ENCODE data around the gene TTLL10.

Gene TTLL10

DNA sequence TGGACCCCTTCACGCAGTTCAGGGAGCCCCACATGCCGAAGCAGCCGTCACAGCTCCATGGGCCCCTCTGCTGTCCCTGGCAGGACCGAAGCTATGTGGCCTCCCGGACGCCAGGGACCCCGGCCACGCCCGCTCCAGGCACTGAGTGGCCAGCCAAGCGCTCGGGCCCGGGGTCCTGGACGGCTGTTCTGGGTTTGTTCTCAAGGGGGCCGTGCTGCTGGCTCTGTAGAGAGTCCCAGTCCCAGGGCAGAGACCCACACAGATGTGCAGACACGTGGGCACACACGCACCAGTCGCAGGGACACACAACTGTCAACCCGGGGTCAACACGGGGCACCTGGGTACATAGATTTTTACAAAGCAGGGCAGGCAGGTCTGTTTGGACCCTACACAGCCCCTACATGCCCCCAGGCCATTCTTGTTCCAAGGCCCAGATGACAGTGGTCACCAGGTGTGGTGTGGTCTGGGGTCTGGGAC is 65.1 kb downstream of the TTLL10 start:
- DNase-seq = no peak

DNA sequence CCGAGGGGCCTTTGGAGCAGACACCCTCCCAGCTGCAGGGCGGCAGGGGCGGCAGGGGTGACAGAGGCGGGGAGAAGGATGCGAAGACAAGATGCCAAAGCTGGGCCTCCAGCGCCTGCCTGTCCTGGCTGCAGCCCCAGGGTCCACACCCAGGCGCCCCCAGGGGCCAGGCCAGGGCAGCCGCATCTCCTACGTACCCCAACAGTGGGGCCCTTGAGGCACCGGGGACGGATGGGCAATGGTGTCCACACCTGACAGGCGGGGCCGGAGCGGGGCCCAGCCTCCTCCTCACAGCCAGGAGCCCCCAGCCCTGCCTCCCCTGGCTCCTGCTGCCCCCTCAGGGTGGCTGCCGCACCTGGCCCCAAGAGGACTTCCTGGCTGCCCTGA is 65.5 kb downstream of the TTLL10 start:
- DNase-seq = no peak

DNA sequence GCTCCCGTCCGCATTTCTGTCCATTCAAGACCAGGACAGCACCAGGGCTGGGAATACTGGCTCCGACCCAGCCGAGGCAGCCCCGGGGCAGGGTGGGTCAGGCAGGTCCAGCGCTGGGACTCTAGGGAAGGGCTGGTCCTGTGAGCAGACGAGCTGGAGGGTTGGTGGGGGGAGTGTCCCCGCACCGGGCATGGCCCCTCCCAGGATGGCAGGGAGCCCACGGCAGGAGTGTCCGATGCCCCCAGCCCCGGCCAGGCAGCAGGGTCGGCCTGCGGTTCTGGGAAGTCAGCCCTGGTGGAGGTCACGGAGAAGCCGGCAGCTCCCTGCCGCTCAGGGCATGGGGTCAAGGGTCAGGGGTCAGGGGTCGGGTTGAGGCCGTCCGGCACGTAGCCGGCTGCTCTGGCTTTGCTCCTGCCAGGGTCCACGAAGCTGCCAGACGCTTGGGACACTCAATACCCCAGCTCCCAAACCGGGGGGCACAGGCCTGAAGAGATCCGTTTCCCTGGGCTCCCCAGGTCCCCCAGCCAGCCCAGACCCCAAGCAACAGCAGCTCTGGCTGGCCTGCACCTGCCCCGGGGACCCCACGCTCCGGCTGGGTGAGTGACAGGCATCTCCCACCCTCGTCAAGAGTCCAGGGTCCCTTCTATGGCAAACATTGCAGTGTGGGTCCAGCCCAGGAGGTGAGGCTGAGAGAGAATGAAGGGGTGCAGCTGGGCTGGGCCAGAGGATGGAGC is 66.1 kb downstream of the TTLL10 start:
- DNase-seq = no peak

DNA sequence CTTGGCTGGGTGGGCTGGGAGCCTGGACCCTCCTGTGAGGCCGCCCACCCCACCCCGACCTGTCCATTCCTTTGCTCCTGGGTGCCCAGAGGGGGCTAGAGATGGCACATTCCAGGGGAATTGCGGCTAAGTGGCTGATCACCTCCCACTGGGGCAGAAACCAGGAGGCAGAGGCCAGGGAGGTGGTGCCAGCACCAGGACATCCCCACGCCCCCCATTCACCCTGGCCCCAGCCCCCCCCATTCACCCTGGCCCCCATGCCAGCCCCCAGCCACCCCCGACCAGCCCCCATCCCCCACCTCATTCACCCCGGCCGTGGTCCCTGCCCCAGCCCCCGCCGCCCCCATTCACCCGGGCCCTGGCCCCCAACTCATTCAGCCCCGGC is 66.7 kb downstream of the TTLL10 start:
- no peak for DNase-seq

DNA sequence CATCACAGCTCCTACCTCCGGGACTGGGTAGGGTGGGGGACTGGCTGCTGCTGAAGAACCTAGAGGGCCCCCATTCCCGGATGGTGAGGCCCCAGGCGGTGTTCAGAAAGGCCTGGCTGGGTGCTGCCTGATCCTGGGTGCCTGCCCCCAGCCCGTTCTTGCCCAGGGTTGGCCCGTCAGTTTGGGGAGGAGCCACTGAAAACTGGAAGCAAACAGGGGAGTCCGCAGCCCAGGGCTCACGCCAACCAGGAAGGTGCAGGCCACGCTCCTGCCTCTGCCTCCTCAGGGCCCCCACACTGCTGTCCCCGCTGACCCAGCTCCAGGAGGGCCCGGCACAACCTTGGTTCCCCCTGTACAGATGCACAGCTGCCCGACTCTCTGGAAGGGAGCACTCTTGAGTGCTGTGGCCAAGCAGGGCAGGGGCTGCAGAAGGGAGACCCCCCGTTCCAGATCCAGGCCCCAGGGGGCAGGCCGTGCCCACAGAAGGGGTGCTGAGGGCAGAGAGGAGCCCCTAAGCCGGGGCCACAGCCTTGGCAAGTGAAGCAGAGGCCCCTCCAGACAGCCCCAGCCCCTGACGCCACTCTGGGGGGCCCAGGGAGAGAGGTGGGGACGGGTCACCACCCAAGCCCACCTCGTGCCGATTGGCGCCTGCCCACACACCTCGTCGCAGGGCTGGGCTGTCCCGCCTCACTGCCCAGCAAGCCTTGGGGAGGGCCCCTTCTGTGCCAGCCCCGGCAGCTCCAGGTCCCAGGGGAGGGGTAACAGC is 67.3 kb downstream of the TTLL10 start:
- DNase-seq = no peak

DNA sequence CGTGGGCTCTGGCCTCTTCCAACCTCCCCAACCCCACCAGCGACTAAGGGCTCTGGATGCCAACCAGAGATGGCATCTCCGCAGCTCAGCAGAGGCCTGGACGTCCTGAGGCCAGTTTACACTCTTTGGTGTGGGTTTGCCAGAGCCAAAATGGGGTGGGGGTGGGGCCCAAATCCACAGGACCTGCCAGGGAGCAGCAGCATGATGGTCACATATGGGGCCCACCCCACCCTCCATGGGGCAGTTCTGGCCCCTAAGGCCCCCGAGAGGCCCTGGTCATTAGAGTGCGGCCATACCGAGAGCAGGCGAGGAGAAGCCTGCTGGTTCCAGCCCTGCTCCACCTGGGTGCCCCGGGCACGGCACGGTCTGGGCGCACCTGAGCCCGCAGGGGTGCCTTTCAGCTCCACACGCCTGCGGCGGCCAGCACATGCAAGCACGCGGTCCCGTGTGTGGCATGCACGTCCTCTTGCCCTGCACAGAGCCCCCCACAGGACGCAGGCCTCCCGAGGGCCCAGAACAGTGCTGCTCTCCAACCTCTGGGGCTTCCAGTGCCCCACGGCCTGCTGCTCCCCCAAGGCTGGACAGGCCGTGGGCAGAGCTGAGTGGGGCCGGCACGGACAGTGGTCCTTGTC is 68.0 kb downstream of the TTLL10 start:
- DNase-seq = no peak

DNA sequence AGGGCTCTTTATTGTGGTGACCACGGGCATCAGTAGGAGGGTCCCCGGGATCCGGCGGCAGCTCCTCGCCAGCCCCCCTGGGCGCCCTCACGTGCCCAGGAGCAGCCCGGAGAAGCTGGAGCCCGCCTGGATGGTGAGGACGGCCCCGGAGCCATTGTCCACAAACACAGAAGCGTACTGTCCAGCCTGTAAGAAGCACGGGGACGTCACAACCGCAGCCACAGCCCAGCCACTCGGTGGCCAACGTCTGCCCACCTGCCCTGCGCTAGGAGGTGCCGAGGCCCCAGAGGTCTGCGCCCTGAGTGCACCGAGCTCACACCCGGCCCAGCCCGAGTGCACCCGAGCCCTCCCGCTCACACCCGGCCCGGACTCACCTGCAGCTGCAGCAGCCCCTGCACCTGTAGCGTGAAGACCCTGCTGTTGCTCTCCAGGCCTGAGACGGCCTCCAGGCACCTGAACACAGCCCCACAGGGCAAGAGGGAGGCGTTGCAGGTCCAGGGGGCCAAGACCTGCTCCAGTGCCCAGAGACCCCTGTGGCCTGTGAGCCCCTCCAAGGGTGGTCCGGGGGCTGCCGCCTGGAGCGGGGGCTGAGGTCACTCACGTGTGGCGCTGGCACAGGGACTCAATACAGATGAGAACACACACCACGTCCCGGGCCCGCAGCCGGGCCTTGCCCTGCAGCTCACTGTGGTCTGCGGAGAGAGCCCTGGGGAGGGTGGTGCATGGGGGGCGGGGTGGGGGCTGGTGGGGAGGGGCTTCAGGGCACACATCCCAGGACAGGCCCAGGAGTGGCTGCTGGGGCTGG is 69.0 kb downstream of the TTLL10 start:
- no peak for DNase-seq

DNA sequence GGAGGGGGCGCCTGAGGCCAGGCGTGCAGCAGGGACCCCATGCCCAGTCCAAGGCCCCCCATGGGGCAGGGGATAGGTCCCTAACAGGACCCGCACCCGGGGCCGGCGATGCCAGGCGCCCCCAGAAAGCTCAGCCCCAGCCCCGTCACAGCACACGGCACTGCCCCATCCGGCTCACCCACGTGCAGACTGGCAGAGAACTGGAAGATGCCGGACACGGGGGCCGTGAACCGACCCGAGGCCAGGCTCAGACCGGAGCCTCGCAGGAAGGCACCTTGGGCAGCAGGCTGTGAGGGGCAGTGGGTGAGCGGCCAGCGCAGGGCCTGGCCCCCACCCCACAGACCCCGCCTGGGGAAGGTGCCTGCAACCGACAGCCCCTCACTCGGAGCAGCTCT is 69.6 kb downstream of the TTLL10 start:
- DNase-seq = no peak

DNA sequence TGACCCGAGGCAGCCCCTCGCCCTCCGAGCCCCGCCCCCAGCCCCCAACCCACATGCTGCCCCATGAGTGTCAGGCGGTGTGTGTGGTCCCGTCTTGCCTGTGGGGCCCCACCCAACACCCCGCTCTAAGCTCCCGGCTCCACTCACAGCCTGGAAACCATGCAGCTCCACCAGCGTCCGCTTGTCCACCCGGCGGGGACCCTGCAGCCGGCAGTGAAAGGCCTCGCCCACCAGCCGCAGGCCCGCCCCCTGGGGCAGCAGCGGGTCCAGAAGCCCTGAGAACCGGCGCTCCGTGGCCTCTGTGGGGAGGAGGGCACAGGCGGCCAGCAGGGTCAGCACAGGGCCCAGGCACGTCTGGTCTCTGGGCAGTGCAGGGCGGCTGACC is 70.1 kb downstream of the TTLL10 start:
- DNase-seq = no peak

DNA sequence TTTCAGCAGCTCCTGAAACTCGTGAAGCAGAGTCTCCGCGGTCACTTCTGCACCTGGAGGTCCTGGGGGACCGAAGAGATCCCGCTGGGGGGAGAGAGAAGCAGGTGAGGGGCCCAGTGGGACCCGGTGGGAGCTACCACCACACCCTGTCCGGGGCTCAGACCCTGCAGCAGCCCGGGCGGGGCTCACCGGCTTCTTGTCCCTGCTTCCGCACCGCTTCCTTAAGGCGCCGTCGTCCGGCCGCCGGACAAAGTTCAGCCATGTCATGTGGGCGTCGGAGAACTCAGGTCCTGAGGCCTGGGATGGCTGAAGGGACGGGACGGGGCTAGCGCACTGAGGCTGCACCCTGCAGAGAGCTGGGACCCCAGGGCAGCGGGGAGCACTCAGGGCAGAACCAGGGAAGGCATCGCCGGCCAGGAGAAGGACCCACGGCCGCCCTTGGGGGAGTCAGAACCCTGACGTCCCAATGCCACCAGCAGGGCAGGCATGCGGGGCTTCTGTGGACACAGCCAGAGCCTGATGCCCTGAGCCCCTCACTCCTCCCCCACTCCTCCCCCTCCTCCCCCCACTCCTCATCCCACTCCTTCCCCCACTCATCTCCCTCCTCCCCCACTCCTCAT is 70.6 kb downstream of the TTLL10 start:
- no peak for DNase-seq

DNA sequence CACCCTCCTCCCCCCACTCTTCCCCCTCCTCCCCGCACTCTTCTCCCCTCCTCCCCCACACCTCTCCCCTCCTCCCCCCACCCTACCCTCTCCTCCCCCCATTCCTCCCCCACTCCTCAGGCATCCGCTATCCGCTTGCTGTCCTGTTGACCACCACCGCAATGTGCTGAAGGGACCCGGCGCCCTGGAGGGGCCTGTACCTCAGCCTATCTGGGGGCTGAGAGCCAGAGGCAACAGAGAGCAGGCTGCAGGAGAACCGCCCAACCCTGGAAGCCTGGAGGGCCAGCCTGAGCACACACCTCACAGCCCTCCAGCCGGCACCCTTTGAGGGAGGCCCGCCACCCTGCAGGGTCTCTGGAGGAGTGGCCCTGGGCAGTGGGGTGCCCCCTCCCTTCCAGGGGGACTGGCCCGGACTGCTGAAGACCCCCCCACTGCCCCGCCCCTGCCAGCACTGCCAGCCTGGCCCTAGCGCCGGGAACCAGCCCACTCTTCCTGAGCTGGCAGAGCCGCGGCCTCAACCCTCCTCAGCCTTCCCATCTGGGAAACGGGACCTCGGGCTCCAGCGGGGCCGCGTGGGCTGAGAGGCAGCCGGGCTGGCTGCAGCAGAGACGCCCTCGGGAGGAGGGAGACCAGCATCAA is 71.6 kb downstream of the TTLL10 start:
- DNase-seq = no peak

DNA sequence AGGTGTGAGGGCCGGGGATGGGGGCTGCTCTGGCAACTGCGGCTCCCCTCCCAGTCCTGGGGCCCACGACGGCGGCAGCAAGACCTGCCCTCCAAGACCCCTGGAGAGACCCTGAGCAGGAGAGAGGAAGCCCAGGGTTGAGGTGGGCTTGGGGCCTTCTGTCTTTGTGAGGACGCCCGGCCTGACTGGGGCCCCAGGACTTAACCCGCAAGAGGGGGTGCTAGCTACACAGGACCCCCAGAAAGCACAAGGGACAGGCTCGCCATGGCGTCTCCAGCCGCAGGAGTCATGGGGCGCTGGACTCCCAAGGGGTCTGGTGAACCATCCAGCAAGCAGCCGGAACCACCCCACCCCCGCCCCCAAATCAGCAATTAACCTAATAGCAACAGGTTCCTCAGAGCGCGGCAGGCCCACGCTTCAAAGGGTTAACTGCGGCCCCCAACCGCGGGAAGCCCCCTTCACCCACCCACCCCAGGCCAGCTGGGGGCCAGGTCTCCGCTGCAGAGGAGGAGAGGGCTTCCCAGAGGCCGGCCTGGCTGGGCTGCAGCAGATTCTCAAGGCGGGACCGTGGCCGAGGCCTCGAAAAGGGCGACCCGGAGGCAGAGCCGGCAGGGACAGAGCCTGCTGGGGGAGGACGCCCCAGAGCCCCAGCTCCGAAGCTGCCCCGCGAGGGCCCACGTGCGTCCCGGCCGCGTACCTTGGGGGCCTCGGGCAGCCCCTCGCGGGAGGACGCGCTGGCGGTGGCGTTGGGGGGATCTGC is 72.3 kb downstream of the TTLL10 start:
- DNase-seq = no peak

DNA sequence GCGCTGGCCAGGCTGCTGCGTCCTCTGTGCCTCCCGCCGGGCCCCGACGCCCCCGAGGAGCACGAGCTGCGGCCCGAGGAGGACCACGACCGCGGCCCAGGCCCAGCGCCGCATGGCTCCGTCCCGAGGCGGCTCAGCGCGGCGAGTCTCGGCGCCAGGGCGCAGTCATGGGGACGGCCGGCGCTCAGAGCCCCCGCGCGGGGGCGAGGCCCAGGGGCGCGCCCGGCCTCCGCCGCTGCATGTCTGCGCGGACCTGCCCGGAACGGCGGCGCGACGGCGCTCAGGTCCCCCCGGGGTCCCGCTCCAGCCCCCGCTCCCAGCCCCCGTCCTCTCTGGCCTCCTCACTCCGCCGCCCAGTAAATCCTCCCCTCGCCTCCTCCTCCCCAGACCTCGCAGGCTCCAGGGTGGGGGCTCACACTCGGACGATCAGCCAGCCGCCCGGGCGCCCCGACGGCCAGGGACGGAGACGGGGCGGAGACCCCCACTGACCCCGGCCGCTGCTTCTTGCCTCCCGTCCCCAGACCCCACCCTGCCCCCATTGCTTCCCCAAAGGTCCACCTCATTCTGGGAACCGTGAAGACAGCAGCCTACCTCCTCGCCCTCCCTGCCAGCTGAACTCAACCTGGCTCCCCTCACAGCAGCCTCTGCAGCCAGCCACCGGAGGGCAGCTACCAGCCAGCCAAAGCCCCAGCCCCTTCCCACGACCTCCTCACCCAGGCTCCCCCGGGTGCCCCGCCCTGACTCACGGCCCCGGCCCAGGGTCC is 73.1 kb downstream of the TTLL10 start, which contains the start of gene C1QTNF12:
Gene C1QTNF12, minus strand, starts transcription at position 146 of the 764 bp plus-strand sequence. Its CDS starts 32 bp downstream, at position 114.
- no peak for DNase-seq

DNA sequence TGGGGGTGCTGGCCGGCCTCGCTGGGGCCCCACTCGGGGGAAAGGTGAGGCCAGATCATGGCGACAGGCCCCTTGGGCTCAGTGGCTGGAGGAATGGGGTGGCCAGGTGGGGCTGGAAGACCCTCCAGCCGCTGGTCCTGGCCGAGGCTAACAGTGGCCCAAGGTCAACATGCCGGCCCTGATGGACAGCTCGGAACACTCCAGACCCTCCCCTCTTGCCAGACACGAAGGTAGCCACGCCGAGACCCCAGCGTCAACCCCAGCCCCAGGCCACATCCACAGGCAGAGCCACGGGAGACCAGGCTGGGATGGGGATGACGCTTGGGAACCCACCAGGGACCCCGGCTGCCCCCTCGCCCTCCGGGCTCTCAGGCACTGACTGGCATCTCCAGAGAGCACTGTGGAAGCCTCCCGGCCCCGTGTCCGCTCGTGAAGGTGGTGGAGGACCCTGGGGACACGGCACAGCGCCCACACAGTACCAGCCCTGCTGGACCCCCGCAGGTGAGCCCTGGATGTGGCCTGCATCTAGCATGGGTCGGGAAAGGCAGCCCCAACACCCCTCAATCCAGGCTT is 73.7 kb downstream of the TTLL10 start:
- no peak for DNase-seq
